Common myeloid progenitor, CD34-positive (primary cell): ENCODE measurements around the gene ZXDA.

Experiments
- CTCF ChIA-PET: fragments of 350-600 bp; sonication (Branson Sonifier 250); formaldehyde crosslinking; loops from one replicate; lab custom pipeline; 2021; ENCODE audit warnings: antibody characterized with exemption; lab: Charles Lee
- POLR2A ChIA-PET: fragments of 350-600 bp; sonication (Branson Sonifier 250); formaldehyde crosslinking; loops from one replicate; lab custom pipeline; 2021; ENCODE audit warnings: antibody characterized with exemption; lab: Charles Lee
- DNase-seq, 3 donors: peaks; one replicate each; pipeline versions ENCODE4 v3.0.0 to v3.0.0-alpha.2; 2013
- H3K27ac ChIP-seq, 2 experiments: 1 replicate in 1 of 2; 2 replicates in 1 of 2; pipeline ENCODE4 v1.7.0; 2013; ENCODE audit warnings: inconsistent platforms in 2 of 2, low read length in 2 of 2, mild to moderate bottlenecking in 2 of 2, low read depth in 1 of 2, moderate library complexity in 1 of 2; ENCODE audit not compliant: severe bottlenecking in 2 of 2, insufficient read depth in 1 of 2, poor library complexity in 1 of 2
- H3K27me3 ChIP-seq, 5 experiments: replicated peaks in 2 of 5; 1 replicate in 3 of 5; 2 replicates in 2 of 5; pipeline versions ENCODE4 v1.6.1 to v1.7.0; 2013; ENCODE audit warnings: low read length in 4 of 5, mild to moderate bottlenecking in 2 of 5, moderate library complexity in 2 of 5, inconsistent platforms in 1 of 5; ENCODE audit not compliant: insufficient read depth in 5 of 5, control insufficient read depth in 4 of 5
- H3K36me3 ChIP-seq, 4 experiments: 1 replicate in 2 of 4; 2 replicates in 2 of 4; pipeline versions ENCODE4 v1.6.1 to v1.7.0; 2013; ENCODE audit warnings: low read length in 3 of 4, control low read depth in 1 of 4, mild to moderate bottlenecking in 1 of 4; ENCODE audit not compliant: control insufficient read depth in 4 of 4, insufficient read depth in 4 of 4
- H3K4me1 ChIP-seq, 4 experiments: 1 replicate in 3 of 4; 2 replicates in 1 of 4; pipeline versions ENCODE4 v1.6.1 to v1.7.1; 2013; ENCODE audit warnings: low read length in 3 of 4, mild to moderate bottlenecking in 3 of 4, control low read depth in 1 of 4, inconsistent platforms in 1 of 4, moderate library complexity in 1 of 4; ENCODE audit not compliant: control insufficient read depth in 4 of 4, insufficient read depth in 4 of 4; ENCODE audit errors: control extremely low read depth in 1 of 4
- H3K4me3 ChIP-seq, 7 experiments: 1 replicate in 4 of 7; 2 replicates in 3 of 7; pipeline versions ENCODE4 v1.5.1 to v1.7.0; 2013; ENCODE audit warnings: mild to moderate bottlenecking in 7 of 7, low read length in 6 of 7, moderate library complexity in 6 of 7, inconsistent platforms in 2 of 7, low read depth in 2 of 7, control low read depth in 1 of 7; ENCODE audit not compliant: insufficient read depth in 4 of 7, control insufficient read depth in 1 of 7; ENCODE audit errors: extremely low read depth in 1 of 7
- H3K9me3 ChIP-seq, 5 experiments: 1 replicate in 4 of 5; 2 replicates in 1 of 5; pipeline versions ENCODE4 v1.6.1 to v1.7.1; 2013; ENCODE audit warnings: low read length in 4 of 5, mild to moderate bottlenecking in 2 of 5, inconsistent platforms in 1 of 5, low read depth in 1 of 5, moderate library complexity in 1 of 5; ENCODE audit not compliant: control insufficient read depth in 4 of 5, insufficient read depth in 2 of 5; ENCODE audit errors: control extremely low read depth in 1 of 5
- WGBS: methylation state at CpG from one replicate; pipeline ENCODE4 v1.1.5; 2013; ENCODE audit not compliant: insufficient coverage; 5-methylcytosine and 5-hydroxymethylcytosine counted together

Gene ZXDA

GRCh38 chrX:57899064-57899463 lies 11.2 kb downstream of the ZXDA start:
- no CpG with 5 or more reads among the region's 1 CpG for WGBS
- Histone ChIP-seq H3K4me1 (no peaks in the 10 kb centered on the region), H3K36me3 (no peaks in the 10 kb centered on the region), H3K4me3 (no peak overlapping the region), H3K27ac (no peak overlapping the region), H3K27me3 (no peaks in the 10 kb centered on the region), H3K9me3 (no peaks in the 10 kb centered on the region)
- POLR2A ChIA-PET = no interaction called here
- DNase-seq = peak in 2 of 3 donors; percentile 17 to 50
- CTCF ChIA-PET = no interaction called here

- WGBS = 88% methylated on average over 3 of the region's 6 CpGs
- H3K4me3 ChIP-seq = no peak overlapping the region
- POLR2A ChIA-PET = no interaction called here
- peaks cover 0 to 9% (median 2%) of the 10 kb centered on the region in 5 experiments for H3K9me3 ChIP-seq
- no peak for DNase-seq
- no peaks in the 10 kb centered on the region for H3K4me1 ChIP-seq
- H3K27me3 ChIP-seq = no peaks in the 10 kb centered on the region
- no peaks in the 10 kb centered on the region for H3K36me3 ChIP-seq
- no peak overlapping the region for H3K27ac ChIP-seq
- CTCF ChIA-PET = interaction anchor here (1.3 kb wide), 1 partner anchor 30 kb away, joined by 3 read pairs; no protein-coding TSS in a partner anchor
These were observed 38.8 kb downstream of the ZXDA start for GRCh38 chrX:57871463-57871862.
